Calu3 (cell line): ENCODE measurements around the gene HIGD1A. TPM values are rescaled to one million over a fixed set of nuclear protein-coding genes. Genes with fewer than 3 reads are reported as not detected.

ENCODE experiments used
- BruUV-seq: library from RNA; stranded (reverse); fragments of 400-500 nt; replicated peaks from 2 replicates; lab custom pipeline; 2021; lab: Mats Ljungman, UMichigan
- CTCF ChIA-PET: fragments of 300-600 bp; sonication (Branson Sonifier 250); formaldehyde crosslinking; loops from one replicate; lab custom pipeline; 2022; ENCODE audit warnings: antibody characterized with exemption; lab: Charles Lee
- DNase-seq: peaks from one replicate; pipeline ENCODE4 v3.0.0; 2022
- H3K27ac Mint-ChIP-seq: one replicate; pipeline ENCODE4 v1.8.0; 2022; ENCODE audit warnings: mixed read lengths; ENCODE audit not compliant: unreplicated experiment
- H3K27me3 Mint-ChIP-seq: one replicate; pipeline ENCODE4 v1.8.0; 2022; ENCODE audit warnings: mixed read lengths; ENCODE audit not compliant: unreplicated experiment
- H3K36me3 Mint-ChIP-seq: one replicate; pipeline ENCODE4 v1.8.0; 2022; ENCODE audit warnings: mild to moderate bottlenecking, moderate library complexity, mixed read lengths; ENCODE audit not compliant: insufficient read depth, unreplicated experiment
- H3K4me1 Mint-ChIP-seq: one replicate; pipeline ENCODE4 v1.8.0; 2022; ENCODE audit warnings: mild to moderate bottlenecking, low read depth, mixed read lengths; ENCODE audit not compliant: unreplicated experiment
- H3K4me3 Mint-ChIP-seq: one replicate; pipeline ENCODE4 v1.8.0; 2022; ENCODE audit warnings: mild to moderate bottlenecking, low read depth, moderate library complexity, mixed read lengths; ENCODE audit not compliant: unreplicated experiment
- H3K9me3 Mint-ChIP-seq: one replicate; pipeline ENCODE4 v1.8.0; 2022; ENCODE audit warnings: low read depth, mixed read lengths; ENCODE audit not compliant: unreplicated experiment
- intact Hi-C: fragments of 100-400 bp; cut with micrococcal nuclease; formaldehyde crosslinking; loops from one replicate; pipeline ENCODE4 v1.10.0; 2022; ENCODE audit not compliant: unreplicated experiment
- total RNA-seq: library from RNA; stranded (reverse); gene quantifications from 2 replicates; pipeline ENCODE4 v1.2.3, GENCODE V29; 2022
- TF ChIP-seq, protein P1 (sequence below): fragments of 200-600 bp; IDR thresholded peaks from one replicate; pipeline ENCODE4 v1.8.0; 2022; ENCODE audit warnings: antibody characterized with exemption; ENCODE audit not compliant: unreplicated experiment

The HIGD1A gene
- total RNA-seq, 1 experiment from 2014 or later: 88.1 TPM

DNA sequence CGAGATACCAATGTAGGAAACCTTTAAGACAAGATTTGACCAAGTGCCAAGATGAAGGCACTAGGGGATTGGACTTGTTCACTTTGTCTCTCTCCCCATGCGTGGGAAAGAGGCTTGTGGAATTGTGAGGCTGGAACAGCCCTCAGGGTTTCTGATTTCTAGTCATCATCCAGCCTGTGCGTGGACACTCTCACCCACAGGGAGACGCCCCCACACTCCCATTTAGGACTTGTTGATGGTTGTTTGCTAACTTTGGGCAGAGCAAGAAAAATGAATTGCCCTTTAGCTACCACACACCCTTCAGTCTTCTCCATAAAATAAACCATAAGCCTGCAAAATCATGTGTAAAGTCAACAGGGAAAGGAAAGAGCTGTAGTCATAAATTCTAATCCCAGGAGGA is 23.4 kb upstream of the HIGD1A start:
- no peak for DNase-seq
- peaks cover 53% of the 10 kb centered on the region for H3K4me1 Mint-ChIP-seq
- BruUV-seq: no TSS peak
- intact Hi-C loops: no loop called here
- no peaks in the 10 kb centered on the region for H3K9me3 Mint-ChIP-seq
- TF ChIP-seq, protein P1, sequence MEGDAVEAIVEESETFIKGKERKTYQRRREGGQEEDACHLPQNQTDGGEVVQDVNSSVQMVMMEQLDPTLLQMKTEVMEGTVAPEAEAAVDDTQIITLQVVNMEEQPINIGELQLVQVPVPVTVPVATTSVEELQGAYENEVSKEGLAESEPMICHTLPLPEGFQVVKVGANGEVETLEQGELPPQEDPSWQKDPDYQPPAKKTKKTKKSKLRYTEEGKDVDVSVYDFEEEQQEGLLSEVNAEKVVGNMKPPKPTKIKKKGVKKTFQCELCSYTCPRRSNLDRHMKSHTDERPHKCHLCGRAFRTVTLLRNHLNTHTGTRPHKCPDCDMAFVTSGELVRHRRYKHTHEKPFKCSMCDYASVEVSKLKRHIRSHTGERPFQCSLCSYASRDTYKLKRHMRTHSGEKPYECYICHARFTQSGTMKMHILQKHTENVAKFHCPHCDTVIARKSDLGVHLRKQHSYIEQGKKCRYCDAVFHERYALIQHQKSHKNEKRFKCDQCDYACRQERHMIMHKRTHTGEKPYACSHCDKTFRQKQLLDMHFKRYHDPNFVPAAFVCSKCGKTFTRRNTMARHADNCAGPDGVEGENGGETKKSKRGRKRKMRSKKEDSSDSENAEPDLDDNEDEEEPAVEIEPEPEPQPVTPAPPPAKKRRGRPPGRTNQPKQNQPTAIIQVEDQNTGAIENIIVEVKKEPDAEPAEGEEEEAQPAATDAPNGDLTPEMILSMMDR: no peak
- H3K27ac Mint-ChIP-seq: no peak overlapping the region
- no peak overlapping the region for H3K4me3 Mint-ChIP-seq
- H3K36me3 Mint-ChIP-seq: no peaks in the 10 kb centered on the region
- CTCF ChIA-PET: no interaction called here
- no peaks in the 10 kb centered on the region for H3K27me3 Mint-ChIP-seq

DNA sequence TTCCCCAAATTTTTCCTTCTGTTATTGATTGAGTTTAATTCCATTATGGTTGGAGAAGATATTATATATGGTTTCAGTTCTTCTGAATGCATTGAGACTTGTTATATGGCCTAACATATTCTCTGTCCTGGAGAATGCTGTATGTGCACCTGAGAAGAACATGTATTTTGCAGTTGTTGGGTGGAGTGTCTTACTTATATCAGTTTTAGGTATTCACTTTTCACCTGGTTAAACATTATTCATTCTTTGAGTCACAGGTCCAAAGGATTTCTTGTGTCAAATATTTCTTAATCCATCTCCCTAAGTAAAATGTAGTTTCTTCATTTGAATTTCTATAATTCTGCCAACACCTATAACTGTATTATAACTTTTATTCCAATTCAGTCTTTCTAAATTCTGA is 22.7 kb upstream of the HIGD1A start:
- Mint-ChIP-seq H3K9me3 (no peaks in the 10 kb centered on the region), H3K36me3 (no peaks in the 10 kb centered on the region)
- DNase-seq: no peak

DNA sequence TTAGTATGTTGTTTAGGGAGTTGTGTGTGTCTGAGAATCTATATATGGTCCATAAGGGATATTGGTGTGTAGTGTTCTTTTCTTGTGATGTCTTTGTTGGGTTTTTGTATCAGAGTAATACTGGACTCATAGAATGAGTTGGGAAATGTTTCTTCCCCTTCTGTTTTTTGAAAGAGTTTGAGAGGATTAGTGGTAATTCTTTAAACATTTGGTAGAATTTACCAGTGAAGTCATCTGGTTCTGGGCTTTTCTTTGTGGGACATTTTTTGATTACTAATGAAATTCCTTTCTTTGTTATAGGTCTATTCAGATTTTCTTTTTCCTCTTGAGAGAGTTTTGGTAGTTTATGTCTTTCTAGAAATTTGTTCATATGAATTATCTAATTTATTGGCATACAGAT is 21.9 kb upstream of the HIGD1A start:
- H3K4me3 Mint-ChIP-seq: no peak overlapping the region
- intact Hi-C loops: no loop called here
- no peaks in the 10 kb centered on the region for H3K27me3 Mint-ChIP-seq
- H3K4me1 Mint-ChIP-seq: peaks cover 56% of the 10 kb centered on the region
- no TSS peak for BruUV-seq
- no peak overlapping the region for H3K27ac Mint-ChIP-seq
- no peaks in the 10 kb centered on the region for H3K9me3 Mint-ChIP-seq
- TF ChIP-seq, protein P1: no peak
- DNase-seq: no peak
- CTCF ChIA-PET: no interaction called here
- H3K36me3 Mint-ChIP-seq: no peaks in the 10 kb centered on the region

More for the DNA sequence above, 22.7 kb upstream of the HIGD1A start:
- BruUV-seq: no TSS peak
- Mint-ChIP-seq H3K27me3 (no peaks in the 10 kb centered on the region), H3K4me1 (peaks cover 56% of the 10 kb centered on the region), H3K4me3 (no peak overlapping the region), H3K27ac (no peak overlapping the region)
- intact Hi-C loops: no loop called here
- CTCF ChIA-PET: no interaction called here
- TF ChIP-seq, protein P1: no peak

DNA sequence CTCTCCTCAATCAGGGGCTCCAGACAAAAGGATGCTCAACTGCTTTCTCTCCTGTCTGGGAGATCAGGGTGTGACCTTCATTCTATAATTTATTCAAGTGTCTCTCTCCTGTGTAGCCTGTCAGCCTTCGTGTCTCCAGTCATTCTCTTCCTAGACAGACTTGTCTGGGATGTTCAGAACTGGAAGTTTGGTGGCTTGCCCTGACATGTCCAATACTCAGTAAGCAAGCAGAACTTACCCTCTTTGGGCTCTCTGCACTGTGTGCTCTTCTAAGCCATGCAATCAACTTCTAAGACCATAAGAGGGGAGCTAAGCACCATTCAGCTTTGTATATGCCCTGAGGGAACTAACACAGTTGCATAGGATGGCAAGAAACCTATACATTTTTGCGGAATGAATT is 19.1 kb upstream of the HIGD1A start:
- H3K27me3 Mint-ChIP-seq: no peaks in the 10 kb centered on the region
- peaks cover 8% of the 10 kb centered on the region for H3K36me3 Mint-ChIP-seq
- BruUV-seq: no TSS peak
- H3K27ac Mint-ChIP-seq: no peak overlapping the region
- intact Hi-C loops: no loop called here
- no peak overlapping the region for H3K4me3 Mint-ChIP-seq
- TF ChIP-seq, protein P1: no peak
- no peak for DNase-seq
- CTCF ChIA-PET: no interaction called here
- H3K4me1 Mint-ChIP-seq: peaks cover 41% of the 10 kb centered on the region
- H3K9me3 Mint-ChIP-seq: no peaks in the 10 kb centered on the region
